GM12891 (cell line): Measurements from ENCODE around the gene ZDHHC12.
A peak's percentile ranks its signal among the peaks of the same experiment; 100 is the strongest.

Experiments
- POLR2A ChIP-seq: IDR thresholded peaks from 2 replicates; pipeline ENCODE4 v1.6.1; 2011; ENCODE audit warnings: low read depth, low read length, control low read depth
- POLR2AphosphoS5 ChIP-seq: IDR thresholded peaks from 2 replicates; pipeline ENCODE4 v1.6.1; 2011; ENCODE audit warnings: low read depth, low read length, control low read depth
- SPI1 ChIP-seq: IDR thresholded peaks from 2 replicates; pipeline ENCODE4 v1.6.1; 2011; ENCODE audit warnings: low read depth, low read length, control low read depth
- TAF1 ChIP-seq: IDR thresholded peaks from 2 replicates; pipeline ENCODE4 v1.6.1; 2011; ENCODE audit warnings: low read depth, low read length, control low read depth

DNA sequence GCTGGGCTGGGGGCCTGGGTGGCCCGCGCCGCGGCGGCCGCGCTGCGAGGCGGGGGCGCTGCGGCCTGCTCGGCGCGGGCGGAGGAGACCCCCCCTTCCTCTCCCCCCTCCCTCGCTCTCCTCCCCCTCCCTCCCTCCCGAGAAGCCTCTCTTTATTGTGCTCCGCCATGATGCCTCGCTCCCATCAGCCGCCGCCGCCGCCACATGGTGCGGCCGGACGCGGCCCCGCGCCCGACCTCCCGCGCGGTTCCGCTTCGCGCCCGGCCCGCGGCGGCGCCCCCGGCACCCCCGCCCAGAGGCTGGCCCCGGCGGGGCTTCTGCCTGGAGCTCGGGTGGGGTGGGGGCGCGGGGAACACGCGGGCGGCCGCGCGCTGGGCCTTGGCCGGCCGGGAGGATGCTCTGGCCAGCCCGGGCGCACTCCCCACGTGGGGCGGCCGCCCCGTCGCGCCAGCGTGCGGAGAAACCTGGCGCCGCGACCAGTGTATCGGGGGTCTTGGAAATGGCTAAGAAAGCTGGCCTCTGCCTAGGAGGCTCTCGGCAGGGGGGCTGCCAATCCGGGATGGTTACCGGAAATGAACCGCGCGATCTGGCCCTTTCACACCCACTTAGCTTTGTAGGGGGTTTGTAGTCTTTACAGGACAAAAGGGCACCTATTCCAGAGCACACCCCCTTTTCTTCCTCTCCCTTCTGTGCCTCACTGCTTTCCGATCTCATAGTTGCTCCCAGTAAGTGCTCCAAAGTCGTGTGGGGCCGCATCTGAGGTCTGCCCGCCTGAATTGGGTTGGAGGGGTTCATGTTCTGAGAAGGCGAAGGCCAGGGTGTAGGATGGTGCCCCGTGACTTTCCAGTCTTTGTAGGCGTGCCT, 33.9 kb downstream of the ZDHHC12 start:
- TF ChIP-seq POLR2A: peak; percentile 33; the same call in 1 of the 2 replicates
- no peak for TF ChIP-seq POLR2AphosphoS5
- no peak for TF ChIP-seq TAF1
- no peak for TF ChIP-seq SPI1
